Measurements from ENCODE around the gene GZMB.

The GZMB gene

GRCh38 chr14:24673059-24673458, 39.1 kb upstream of the GZMB start:
- H3K9ac ChIP-seq = no peak overlapping the region
- H2AFZ ChIP-seq (ENCODE audit: low read depth) = no peak overlapping the region
- no peaks in the 10 kb centered on the region for H3K4me1 ChIP-seq (ENCODE audit: low read depth, poor library complexity, severe bottlenecking)
- no peak for TF ChIP-seq CTCF (conservative IDR thresholded peaks at IDR 0.05; ENCODE audit: low read depth, low read length)
- H3K4me3 ChIP-seq (IDR thresholded peaks at IDR 0.05; ENCODE audit: insufficient read depth, low read depth, low read length) = no peak overlapping the region
- no peaks in the 10 kb centered on the region for H3K36me3 ChIP-seq (ENCODE audit: insufficient read depth)
- no peaks in the 10 kb centered on the region for H3K27me3 ChIP-seq (ENCODE audit: insufficient read depth, low read depth)
- no peak overlapping the region for H3K4me2 ChIP-seq
- H4K20me1 ChIP-seq (ENCODE audit: insufficient read depth) = no peaks in the 10 kb centered on the region
- no peaks in the 10 kb centered on the region for H3K79me2 ChIP-seq (ENCODE audit: insufficient read depth, low read depth)
- H3K27ac ChIP-seq = no peak overlapping the region

GRCh38 chr14:24670594-24670993, 36.6 kb upstream of the GZMB start:
- Histone ChIP-seq H3K4me2 (no peak overlapping the region), H3K79me2 (ENCODE audit: insufficient read depth, low read depth) (no peaks in the 10 kb centered on the region), H3K9ac (no peak overlapping the region), H3K4me1 (ENCODE audit: low read depth, poor library complexity, severe bottlenecking) (peaks cover 8% of the 10 kb centered on the region), H3K27me3 (ENCODE audit: insufficient read depth, low read depth) (no peaks in the 10 kb centered on the region), H4K20me1 (ENCODE audit: insufficient read depth) (no peaks in the 10 kb centered on the region), H3K27ac (no peak overlapping the region), H3K36me3 (ENCODE audit: insufficient read depth) (no peaks in the 10 kb centered on the region), H3K4me3 (IDR thresholded peaks at IDR 0.05; ENCODE audit: insufficient read depth, low read depth, low read length) (no peak overlapping the region), H2AFZ (ENCODE audit: low read depth) (no peak overlapping the region)
- no peak for TF ChIP-seq CTCF (conservative IDR thresholded peaks at IDR 0.05; ENCODE audit: low read depth, low read length)

GRCh38 chr14:24669651-24670050, 35.7 kb upstream of the GZMB start:
- Histone ChIP-seq H3K27ac (no peak overlapping the region), H3K9ac (no peak overlapping the region)
- no peak for TF ChIP-seq CTCF (conservative IDR thresholded peaks at IDR 0.05; ENCODE audit: low read depth, low read length)

GRCh38 chr14:24665440-24665991, 31.5 kb upstream of the GZMB start:
- Histone ChIP-seq H3K9ac (no peak overlapping the region), H3K4me3 (IDR thresholded peaks at IDR 0.05; ENCODE audit: insufficient read depth, low read depth, low read length) (no peak overlapping the region)

More at GRCh38 chr14:24669651-24670050, 35.7 kb upstream of the GZMB start:
- no peaks in the 10 kb centered on the region for H3K79me2 ChIP-seq (ENCODE audit: insufficient read depth, low read depth)
- no peaks in the 10 kb centered on the region for H3K27me3 ChIP-seq (ENCODE audit: insufficient read depth, low read depth)
- H3K4me3 ChIP-seq (IDR thresholded peaks at IDR 0.05; ENCODE audit: insufficient read depth, low read depth, low read length) = no peak overlapping the region
- no peaks in the 10 kb centered on the region for H4K20me1 ChIP-seq (ENCODE audit: insufficient read depth)
- no peak overlapping the region for H3K4me2 ChIP-seq
- peaks cover 15% of the 10 kb centered on the region for H3K4me1 ChIP-seq (ENCODE audit: low read depth, poor library complexity, severe bottlenecking)
- no peaks in the 10 kb centered on the region for H3K36me3 ChIP-seq (ENCODE audit: insufficient read depth)
- H2AFZ ChIP-seq (ENCODE audit: low read depth) = no peak overlapping the region

More at GRCh38 chr14:24665440-24665991, 31.5 kb upstream of the GZMB start:
- Histone ChIP-seq H3K27me3 (ENCODE audit: insufficient read depth, low read depth) (no peaks in the 10 kb centered on the region), H3K4me2 (peak overlapping the region; percentile 64), H3K4me1 (ENCODE audit: low read depth, poor library complexity, severe bottlenecking) (peaks cover 54% of the 10 kb centered on the region), H2AFZ (ENCODE audit: low read depth) (no peak overlapping the region), H3K79me2 (ENCODE audit: insufficient read depth, low read depth) (no peaks in the 10 kb centered on the region), H4K20me1 (ENCODE audit: insufficient read depth) (no peaks in the 10 kb centered on the region), H3K36me3 (ENCODE audit: insufficient read depth) (no peaks in the 10 kb centered on the region), H3K27ac (peak overlapping the region; percentile 24; the same call in 1 of the 2 replicates)
- TF ChIP-seq CTCF (conservative IDR thresholded peaks at IDR 0.05; ENCODE audit: low read depth, low read length) = no peak

Data from KMS-11 (cell line).